Measurements from ENCODE around the gene ZBTB16. TPM values are rescaled to one million over a fixed set of nuclear protein-coding genes. Genes with fewer than 3 reads are reported as not detected.

The ZBTB16 gene
- total and polyA plus RNA-seq, 2 of the 4 experiments (the other 2 are of a cell fraction): not detected

DNA sequence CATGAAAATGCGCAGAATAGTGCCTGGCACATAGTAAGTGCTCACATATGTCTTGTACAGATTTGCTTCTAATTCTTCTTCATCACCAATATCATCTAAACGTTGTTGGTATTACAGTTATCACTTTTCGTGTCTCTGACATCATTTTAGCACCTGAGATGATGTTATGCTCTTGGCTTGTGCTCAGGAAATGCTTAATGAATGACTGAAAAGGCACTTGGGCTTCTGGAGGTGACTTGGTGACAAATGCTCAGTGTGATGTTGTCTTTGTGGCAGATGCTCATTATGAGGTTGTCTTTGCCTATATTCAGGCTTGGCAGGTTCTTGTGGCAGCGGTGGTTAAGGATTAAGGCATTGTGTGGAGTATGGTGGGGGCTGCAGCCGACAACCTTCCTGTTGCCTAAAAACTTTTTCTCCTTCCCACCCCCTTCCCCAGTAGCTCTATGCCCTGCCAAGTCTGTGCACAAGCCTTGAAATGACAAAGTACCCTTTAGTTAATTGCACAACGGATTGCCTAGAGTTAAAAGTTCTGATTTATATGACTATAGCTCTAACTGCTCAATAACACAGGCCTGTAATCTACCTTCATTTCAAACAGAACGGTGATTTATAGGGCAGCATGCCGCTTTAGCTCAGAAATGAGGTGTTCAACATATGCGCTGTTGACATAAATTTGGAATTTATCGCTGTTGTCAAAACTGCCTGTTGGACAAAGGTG, 82.5 kb downstream of the ZBTB16 start:
- H2BK20ac ChIP-seq (ENCODE audit: low read depth, low read length): no peak overlapping the region
- no peak overlapping the region for H2BK120ac ChIP-seq (ENCODE audit: low read depth, low read length)
- H3K4me2 ChIP-seq (ENCODE audit: low read depth, low read length): no peak overlapping the region
- H3K4me3 ChIP-seq (ENCODE audit: insufficient read depth, low read depth, low read length): no peak overlapping the region
- no peak for TF ChIP-seq CHD1 (IDR thresholded peaks at IDR 0.05; ENCODE audit: low read depth, low read length)
- TF ChIP-seq RFX5 (IDR thresholded peaks at IDR 0.05; ENCODE audit: low read depth, low read length): no peak
- TF ChIP-seq BHLHE40 (IDR thresholded peaks at IDR 0.05; ENCODE audit: low read depth, low read length): no peak
- no peak for TF ChIP-seq CTCF (conservative IDR thresholded peaks at IDR 0.05; ENCODE audit: low read depth, low read length)
- TF ChIP-seq RCOR1 (IDR thresholded peaks at IDR 0.05; ENCODE audit: insufficient replicate concordance, low read length): no peak
- TF ChIP-seq FOS (IDR thresholded peaks at IDR 0.05; ENCODE audit: low read depth, low read length): no peak
- TF ChIP-seq MXI1 (IDR thresholded peaks at IDR 0.05; ENCODE audit: borderline replicate concordance, low read depth, low read length): no peak
- no peak for TF ChIP-seq ELK1 (IDR thresholded peaks at IDR 0.05; ENCODE audit: borderline replicate concordance, low read depth, low read length)
- TF ChIP-seq NFE2L2 (IDR thresholded peaks at IDR 0.05; ENCODE audit: low read depth, low read length): no peak
- no peak for TF ChIP-seq USF2 (IDR thresholded peaks at IDR 0.05; ENCODE audit: low read depth, low read length)
- no peak for TF ChIP-seq SMC3 (IDR thresholded peaks at IDR 0.05; ENCODE audit: low read depth, low read length)
- TF ChIP-seq CEBPB (IDR thresholded peaks at IDR 0.05; ENCODE audit: low read depth, low read length): no peak
- TF ChIP-seq POLR2A (IDR thresholded peaks at IDR 0.05; ENCODE audit: low read depth, low read length): no peak
- no peaks in the 10 kb centered on the region for H3K36me3 ChIP-seq (ENCODE audit: control insufficient read depth, insufficient read depth, low read length)
- dilution Hi-C loops (cut with HindIII; ENCODE audit: low sequenced_read_pairs, unreplicated experiment) (no loop called here), in situ Hi-C loops (cut with MboI; ENCODE audit: low sequenced_read_pairs) (no loop called here), intact Hi-C loops (cut with micrococcal nuclease) (no loop called here)
- H2AK9ac ChIP-seq (replicated peaks; ENCODE audit: low read depth, low read length, poor library complexity): no peak overlapping the region
- H4K5ac ChIP-seq (ENCODE audit: low read depth, low read length): no peak overlapping the region
- ChIA-PET CTCF (no interaction called here), POLR2A (ENCODE audit: unreplicated experiment) (no interaction called here)
- no peak overlapping the region for H3K9ac ChIP-seq (ENCODE audit: low read depth, low read length)
- H4K20me1 ChIP-seq (ENCODE audit: insufficient read depth, low read length): no peaks in the 10 kb centered on the region
- H2AFZ ChIP-seq (replicated peaks; ENCODE audit: low read length, poor library complexity): no peak overlapping the region
- WGBS, 2 experiments (ENCODE audit: extremely low coverage in 2 of 2, insufficient read length in 1 of 2): no CpG with 5 or more reads among the region's 10 CpGs
- no peak overlapping the region for H4K91ac ChIP-seq (ENCODE audit: insufficient read depth, low read depth, low read length)
- no peak for DNase-seq
- H3K27me3 ChIP-seq (ENCODE audit: control insufficient read depth, insufficient read depth, low read length): peaks cover 37% of the 10 kb centered on the region
- H3K18ac ChIP-seq (ENCODE audit: low read depth, low read length): no peak overlapping the region
- no peak overlapping the region for H2AK5ac ChIP-seq (ENCODE audit: low read depth, low read length)
- no peaks in the 10 kb centered on the region for H3K9me3 ChIP-seq (ENCODE audit: control insufficient read depth, insufficient read depth, low read length)
- no peak overlapping the region for H3K4ac ChIP-seq (ENCODE audit: low read depth, low read length)
- no peaks in the 10 kb centered on the region for H3K9me1 ChIP-seq (ENCODE audit: insufficient read depth, low read length)
- H3K27ac ChIP-seq (ENCODE audit: insufficient read depth, low read length): no peak overlapping the region
- H3K56ac ChIP-seq (ENCODE audit: extremely low read depth, insufficient read depth, low read length): no peak overlapping the region
- H3K23ac ChIP-seq (ENCODE audit: low read depth, low read length): no peak overlapping the region
- BruUV-seq (replicated peaks): no TSS peak
- no peak for ATAC-seq (ENCODE audit: low read depth)
- H2BK15ac ChIP-seq (ENCODE audit: low read depth, low read length): no peak overlapping the region
- no peak overlapping the region for H3K14ac ChIP-seq (replicated peaks; ENCODE audit: low read depth, low read length)
- H3K4me1 ChIP-seq (ENCODE audit: control insufficient read depth, insufficient read depth, low read length): no peaks in the 10 kb centered on the region
- no peaks in the 10 kb centered on the region for H3K79me1 ChIP-seq (ENCODE audit: low read depth in 1 of 2, low read length in 2 of 2)
- no peak overlapping the region for H2BK5ac ChIP-seq (ENCODE audit: low read depth, low read length, poor library complexity, severe bottlenecking)
- no peak overlapping the region for H4K8ac ChIP-seq (ENCODE audit: low read depth in 2 of 2, low read length in 2 of 2)

All from IMR-90 (cell line).